ENCODE results near the gene SPON1.

Gene SPON1

DNA sequence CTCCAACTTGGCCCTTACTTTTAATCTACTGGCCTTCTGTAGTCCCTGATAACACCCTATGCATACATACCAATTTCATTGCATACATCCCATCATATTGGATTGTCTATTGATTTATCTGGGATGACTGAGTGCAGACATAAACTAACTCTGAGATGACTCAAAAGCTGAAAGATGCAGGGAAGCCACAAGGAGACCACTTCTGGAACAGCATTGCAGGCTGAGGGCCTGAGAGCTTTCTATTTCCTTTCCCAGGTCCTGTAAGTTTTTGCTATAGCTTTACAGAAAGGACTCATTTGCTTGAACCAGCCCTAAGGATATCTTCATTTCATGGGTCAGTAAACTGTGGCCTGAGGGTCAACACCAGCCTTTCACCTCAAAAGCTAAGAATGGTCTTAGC lies 15.1 kb upstream of the SPON1 start:
- TF ChIP-seq, protein P1, sequence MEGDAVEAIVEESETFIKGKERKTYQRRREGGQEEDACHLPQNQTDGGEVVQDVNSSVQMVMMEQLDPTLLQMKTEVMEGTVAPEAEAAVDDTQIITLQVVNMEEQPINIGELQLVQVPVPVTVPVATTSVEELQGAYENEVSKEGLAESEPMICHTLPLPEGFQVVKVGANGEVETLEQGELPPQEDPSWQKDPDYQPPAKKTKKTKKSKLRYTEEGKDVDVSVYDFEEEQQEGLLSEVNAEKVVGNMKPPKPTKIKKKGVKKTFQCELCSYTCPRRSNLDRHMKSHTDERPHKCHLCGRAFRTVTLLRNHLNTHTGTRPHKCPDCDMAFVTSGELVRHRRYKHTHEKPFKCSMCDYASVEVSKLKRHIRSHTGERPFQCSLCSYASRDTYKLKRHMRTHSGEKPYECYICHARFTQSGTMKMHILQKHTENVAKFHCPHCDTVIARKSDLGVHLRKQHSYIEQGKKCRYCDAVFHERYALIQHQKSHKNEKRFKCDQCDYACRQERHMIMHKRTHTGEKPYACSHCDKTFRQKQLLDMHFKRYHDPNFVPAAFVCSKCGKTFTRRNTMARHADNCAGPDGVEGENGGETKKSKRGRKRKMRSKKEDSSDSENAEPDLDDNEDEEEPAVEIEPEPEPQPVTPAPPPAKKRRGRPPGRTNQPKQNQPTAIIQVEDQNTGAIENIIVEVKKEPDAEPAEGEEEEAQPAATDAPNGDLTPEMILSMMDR (IDR thresholded peaks at IDR 0.05) = no peak
- TF ChIP-seq ZFX (IDR thresholded peaks at IDR 0.05; ENCODE audit: borderline replicate concordance) = no peak
- no peak overlapping the region for H3K27ac ChIP-seq

GRCh38 chr11:13949876-13950275 lies 12.6 kb upstream of the SPON1 start:
- H3K27ac ChIP-seq = no peak overlapping the region
- TF ChIP-seq, protein P1 (IDR thresholded peaks at IDR 0.05) = no peak
- no peak for TF ChIP-seq ZFX (IDR thresholded peaks at IDR 0.05; ENCODE audit: borderline replicate concordance)

DNA sequence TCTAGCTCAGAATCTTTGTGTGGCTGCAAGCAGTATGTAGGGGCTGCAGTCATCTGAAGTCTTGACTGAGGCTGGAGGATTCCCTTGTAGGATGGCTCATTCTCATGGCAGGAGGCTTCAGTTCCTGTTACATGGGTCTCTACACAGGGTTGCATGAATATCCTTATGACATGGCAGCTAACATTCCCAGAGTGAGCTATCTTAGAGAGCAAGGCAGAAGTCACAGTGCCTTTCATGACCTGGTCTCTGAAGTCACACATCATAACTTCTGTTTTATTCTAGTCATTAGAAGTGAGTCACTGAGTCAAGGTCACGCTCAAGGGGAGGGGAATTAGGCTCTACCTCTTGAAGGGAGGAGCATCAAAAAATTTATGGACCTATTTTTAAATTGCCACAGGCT lies 10.3 kb upstream of the SPON1 start:
- H3K27ac ChIP-seq = peak overlapping the region; percentile 60
- TF ChIP-seq, protein P1 (IDR thresholded peaks at IDR 0.05) = no peak
- TF ChIP-seq ZFX (IDR thresholded peaks at IDR 0.05; ENCODE audit: borderline replicate concordance) = no peak

- TF ChIP-seq ZFX (IDR thresholded peaks at IDR 0.05; ENCODE audit: borderline replicate concordance) = no peak
- TF ChIP-seq, protein P1 (IDR thresholded peaks at IDR 0.05) = no peak
- H3K27ac ChIP-seq = peak overlapping the region; percentile 60
These were observed 9.9 kb upstream of the SPON1 start for GRCh38 chr11:13952668-13953067.

DNA sequence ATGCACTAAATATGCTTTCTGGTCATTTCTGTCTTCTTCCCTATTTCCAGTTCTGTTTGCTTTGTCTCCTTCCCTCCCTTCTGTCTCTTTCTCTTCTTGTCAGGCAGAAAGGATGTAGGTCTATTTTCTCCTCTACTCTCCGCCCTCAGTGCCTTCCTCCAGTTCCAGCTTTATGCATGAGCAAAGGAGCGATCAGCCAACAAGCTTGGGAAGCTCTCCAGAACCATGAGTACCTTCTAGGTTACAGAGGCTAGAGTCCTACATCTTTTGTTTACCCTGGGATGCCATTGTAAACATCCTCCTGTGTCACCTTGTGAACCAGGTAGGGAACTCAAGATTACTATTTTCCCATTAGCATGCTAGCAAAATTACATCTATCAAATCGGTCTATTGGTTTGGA lies 7.9 kb upstream of the SPON1 start:
- no peak overlapping the region for H3K27ac ChIP-seq
- no peak for TF ChIP-seq ZFX (IDR thresholded peaks at IDR 0.05; ENCODE audit: borderline replicate concordance)
- TF ChIP-seq, protein P1 (IDR thresholded peaks at IDR 0.05) = no peak

DNA sequence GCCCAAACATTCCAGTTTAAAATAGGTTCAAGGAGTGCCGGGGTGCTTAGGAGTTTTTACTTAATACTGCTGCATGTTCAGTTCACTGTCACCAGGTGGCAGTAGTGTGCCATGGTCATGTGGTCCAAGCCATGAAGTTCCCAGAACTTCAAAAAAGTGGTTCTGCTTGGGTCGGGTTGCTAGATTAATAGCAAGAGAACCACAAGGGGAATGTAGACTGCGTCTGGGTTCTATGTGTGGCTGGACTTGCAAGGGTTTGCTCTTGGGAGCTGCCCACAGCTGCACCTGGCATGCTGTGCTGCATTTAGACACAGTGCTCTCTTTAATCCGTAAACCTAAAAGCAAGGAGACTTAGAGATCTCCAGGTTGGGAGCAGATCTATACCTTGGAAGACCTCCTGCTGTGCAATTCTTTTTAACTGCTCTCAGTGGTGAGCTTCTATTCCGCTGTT lies 6.5 kb upstream of the SPON1 start:
- H3K27ac ChIP-seq = no peak overlapping the region
- TF ChIP-seq, protein P1 (IDR thresholded peaks at IDR 0.05) = peak; percentile 90
- TF ChIP-seq ZFX (IDR thresholded peaks at IDR 0.05; ENCODE audit: borderline replicate concordance) = no peak

DNA sequence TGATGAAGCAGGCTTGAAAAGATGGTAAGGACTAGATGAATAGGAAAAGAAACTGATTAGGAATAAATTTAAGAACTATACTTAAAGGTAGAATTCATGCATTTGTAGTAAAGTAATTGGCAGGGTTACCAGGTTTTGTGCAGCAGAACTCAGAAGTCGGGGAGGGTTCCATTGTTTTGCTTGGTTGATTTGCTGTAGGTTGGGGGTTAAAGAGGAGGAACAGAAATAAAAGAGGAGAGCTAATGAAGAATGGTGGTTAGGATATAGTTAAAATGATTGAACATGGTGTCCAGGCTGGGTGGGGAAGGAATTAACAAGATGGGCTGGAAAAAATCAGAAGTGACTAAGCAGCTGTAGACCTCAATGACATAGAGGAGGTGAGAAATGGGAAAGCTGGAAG lies 5.5 kb upstream of the SPON1 start:
- TF ChIP-seq, protein P1 (IDR thresholded peaks at IDR 0.05) = no peak
- no peak for TF ChIP-seq ZFX (IDR thresholded peaks at IDR 0.05; ENCODE audit: borderline replicate concordance)
- H3K27ac ChIP-seq = no peak overlapping the region
